GM12891 (cell line): Measurements from ENCODE around the gene ILF2.

Source experiments
- POLR2AphosphoS5 ChIP-seq: IDR thresholded peaks from 2 replicates; pipeline ENCODE4 v1.6.1; 2011; ENCODE audit warnings: low read depth, low read length, control low read depth
- POU2F2 ChIP-seq: IDR thresholded peaks from 2 replicates; pipeline ENCODE4 v1.6.1; 2011; ENCODE audit warnings: low read depth, mild to moderate bottlenecking, control low read depth, low read length, moderate library complexity

DNA sequence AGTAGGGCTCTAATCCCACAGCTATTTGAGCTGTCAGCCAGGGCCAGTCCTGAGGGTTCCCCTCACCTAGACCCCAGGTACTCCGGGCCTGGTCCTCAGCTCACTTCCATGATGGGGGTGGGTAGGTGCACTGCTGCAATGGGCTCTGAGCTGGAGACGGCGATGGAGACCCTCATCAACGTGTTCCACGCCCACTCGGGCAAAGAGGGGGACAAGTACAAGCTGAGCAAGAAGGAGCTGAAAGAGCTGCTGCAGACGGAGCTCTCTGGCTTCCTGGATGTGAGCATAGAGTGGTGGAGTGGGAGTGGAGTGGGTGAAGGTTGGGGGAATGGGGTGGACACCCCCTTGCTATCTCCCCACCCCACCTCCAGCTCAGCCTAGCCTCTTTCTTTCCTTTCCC lies 40.4 kb downstream of the ILF2 start:
- no peak for TF ChIP-seq POLR2AphosphoS5
- TF ChIP-seq POU2F2: no peak
